Measurements from ENCODE around the gene SLC22A16. TPM values are rescaled to one million over a fixed set of nuclear protein-coding genes. Genes with fewer than 3 reads are reported as not detected.
"Not testable (repeated sequence)": the region's sequence is repeated elsewhere in the genome, so short reads cannot be mapped to it uniquely, and the experiment has no call there.

Gene SLC22A16
- total RNA-seq, 1 experiment from 2014 or later, result not detected

GRCh38 chr6:110491644-110492317, 15.4 kb upstream of the SLC22A16 start:
- peak; percentile 52 for DNase-seq
- no peak for TF ChIP-seq CTCF (IDR thresholded peaks at IDR 0.05; ENCODE audit: unreplicated experiment)
- no TSS peak for BruUV-seq (replicated peaks)
- CTCF ChIA-PET, result interaction anchor here (0.7 to 0.9 kb wide), 3 partner anchors 8 to 165 kb away, joined by 3 to 5 read pairs (median 3); no protein-coding TSS in a partner anchor
- Mint-ChIP-seq H3K9me3 (ENCODE audit: low read depth, unreplicated experiment) (peaks cover 3% of the 10 kb centered on the region), H3K27ac (ENCODE audit: unreplicated experiment) (peak overlapping the region; percentile 88), H3K27me3 (ENCODE audit: unreplicated experiment) (no peaks in the 10 kb centered on the region), H3K36me3 (ENCODE audit: insufficient read depth, unreplicated experiment) (peaks cover 10% of the 10 kb centered on the region), H3K4me3 (ENCODE audit: low read depth, unreplicated experiment) (peak overlapping the region; percentile 52), H3K4me1 (ENCODE audit: low read depth, unreplicated experiment) (peaks cover 55% of the 10 kb centered on the region)
- intact Hi-C loops (cut with micrococcal nuclease; ENCODE audit: unreplicated experiment), result loop anchor here (2.0 kb wide), 1 partner anchor 21 kb away; no protein-coding TSS in a partner anchor

GRCh38 chr6:110491299-110491643, 14.9 kb upstream of the SLC22A16 start:
- intact Hi-C loops (cut with micrococcal nuclease; ENCODE audit: unreplicated experiment), result loop anchor here (2.0 kb wide), 1 partner anchor 22 kb away; no protein-coding TSS in a partner anchor
- no peak for DNase-seq
- BruUV-seq (replicated peaks), result no TSS peak
- peaks cover 10% of the 10 kb centered on the region for H3K36me3 Mint-ChIP-seq (ENCODE audit: insufficient read depth, unreplicated experiment)
- CTCF ChIA-PET, result no interaction called here
- no peaks in the 10 kb centered on the region for H3K27me3 Mint-ChIP-seq (ENCODE audit: unreplicated experiment)
- H3K9me3 Mint-ChIP-seq (ENCODE audit: low read depth, unreplicated experiment), result peaks cover 3% of the 10 kb centered on the region
- peak overlapping the region; percentile 52 for H3K4me3 Mint-ChIP-seq (ENCODE audit: low read depth, unreplicated experiment)
- TF ChIP-seq CTCF (IDR thresholded peaks at IDR 0.05; ENCODE audit: unreplicated experiment), result no peak
- peak overlapping the region; percentile 88 for H3K27ac Mint-ChIP-seq (ENCODE audit: unreplicated experiment)
- H3K4me1 Mint-ChIP-seq (ENCODE audit: low read depth, unreplicated experiment), result peaks cover 59% of the 10 kb centered on the region

- BruUV-seq (replicated peaks), result no TSS peak
- TF ChIP-seq CTCF (IDR thresholded peaks at IDR 0.05; ENCODE audit: unreplicated experiment), result no peak
- CTCF ChIA-PET, result interaction anchor here (1.0 kb wide), 1 partner anchor 10 kb away, joined by 7 read pairs; no protein-coding TSS in a partner anchor
- no peak for DNase-seq
- intact Hi-C loops (cut with micrococcal nuclease; ENCODE audit: unreplicated experiment), result loop anchor here (2.0 kb wide), 1 partner anchor 23 kb away; no protein-coding TSS in a partner anchor
- H3K27ac Mint-ChIP-seq (ENCODE audit: unreplicated experiment), result no peak overlapping the region
- peaks cover 3% of the 10 kb centered on the region for H3K9me3 Mint-ChIP-seq (ENCODE audit: low read depth, unreplicated experiment)
- no peak overlapping the region for H3K4me3 Mint-ChIP-seq (ENCODE audit: low read depth, unreplicated experiment)
- peaks cover 69% of the 10 kb centered on the region for H3K4me1 Mint-ChIP-seq (ENCODE audit: low read depth, unreplicated experiment)
- no peaks in the 10 kb centered on the region for H3K27me3 Mint-ChIP-seq (ENCODE audit: unreplicated experiment)
- peaks cover 10% of the 10 kb centered on the region for H3K36me3 Mint-ChIP-seq (ENCODE audit: insufficient read depth, unreplicated experiment)
These were observed 13.7 kb upstream of the SLC22A16 start for GRCh38 chr6:110490110-110490509.

- no peak for TF ChIP-seq CTCF (IDR thresholded peaks at IDR 0.05; ENCODE audit: unreplicated experiment)
- Mint-ChIP-seq H3K9me3 (ENCODE audit: low read depth, unreplicated experiment) (peaks cover 3% of the 10 kb centered on the region), H3K4me1 (ENCODE audit: low read depth, unreplicated experiment) (peaks cover 82% of the 10 kb centered on the region), H3K27ac (ENCODE audit: unreplicated experiment) (no peak overlapping the region), H3K4me3 (ENCODE audit: low read depth, unreplicated experiment) (no peak overlapping the region), H3K36me3 (ENCODE audit: insufficient read depth, unreplicated experiment) (peaks cover 10% of the 10 kb centered on the region), H3K27me3 (ENCODE audit: unreplicated experiment) (no peaks in the 10 kb centered on the region)
- CTCF ChIA-PET, result no interaction called here
- no peak for DNase-seq
- intact Hi-C loops (cut with micrococcal nuclease; ENCODE audit: unreplicated experiment), result no loop called here
- no TSS peak for BruUV-seq (replicated peaks)
These were observed 12.3 kb upstream of the SLC22A16 start for GRCh38 chr6:110488606-110489190.

GRCh38 chr6:110487968-110488381, 11.6 kb upstream of the SLC22A16 start:
- H3K9me3 Mint-ChIP-seq (ENCODE audit: low read depth, unreplicated experiment); H3K27me3 Mint-ChIP-seq (ENCODE audit: unreplicated experiment); DNase-seq; CTCF ChIA-PET; intact Hi-C loops (cut with micrococcal nuclease; ENCODE audit: unreplicated experiment); H3K27ac Mint-ChIP-seq (ENCODE audit: unreplicated experiment); H3K4me3 Mint-ChIP-seq (ENCODE audit: low read depth, unreplicated experiment); BruUV-seq (replicated peaks): not testable (repeated sequence)
- Mint-ChIP-seq H3K36me3 (ENCODE audit: insufficient read depth, unreplicated experiment) (peaks cover 10% of the 10 kb centered on the region), H3K4me1 (ENCODE audit: low read depth, unreplicated experiment) (peaks cover 77% of the 10 kb centered on the region)
